HEK293T (cell line): ENCODE measurements around the gene CSTPP1.

Experiments
- ARNT ChIP-seq: fragments of 450-650 bp; IDR thresholded peaks from 2 replicates; pipeline ENCODE4 v1.6.1; 2017; ENCODE audit warnings: mild to moderate bottlenecking
- BHLHE40 ChIP-seq: fragments of 450-650 bp; IDR thresholded peaks from 2 replicates; pipeline ENCODE4 v1.6.1; 2016; ENCODE audit warnings: mild to moderate bottlenecking, moderate library complexity, borderline replicate concordance
- ELF4 ChIP-seq: fragments of 450-650 bp; IDR thresholded peaks from 2 replicates; pipeline ENCODE4 v1.6.1; 2017; ENCODE audit warnings: antibody characterized with exemption
- FOXA1 ChIP-seq: fragments of 450-650 bp; IDR thresholded peaks from 2 replicates; pipeline ENCODE4 v1.6.1; 2016; ENCODE audit warnings: mild to moderate bottlenecking
- HDGF ChIP-seq: fragments of 450-650 bp; IDR thresholded peaks from 2 replicates; pipeline ENCODE4 v1.6.1; 2017; ENCODE audit warnings: antibody characterized with exemption, borderline replicate concordance
- PKNOX1 ChIP-seq: fragments of 450-650 bp; IDR thresholded peaks from 2 replicates; pipeline ENCODE4 v1.6.1; 2016
- SP1 ChIP-seq: fragments of 450-650 bp; IDR thresholded peaks from 2 replicates; pipeline ENCODE4 v1.6.1; 2017
- SUZ12 ChIP-seq: fragments of 450-650 bp; IDR thresholded peaks from 2 replicates; pipeline ENCODE4 v1.6.1; 2016; ENCODE audit warnings: mild to moderate bottlenecking
- ZNF384 ChIP-seq: fragments of 450-650 bp; IDR thresholded peaks from 2 replicates; pipeline ENCODE4 v1.6.1; 2016

GRCh38 chr11:47182380-47182779, 245.8 kb downstream of the CSTPP1 start:
- TF ChIP-seq PKNOX1 (no peak), BHLHE40 (no peak), HDGF (no peak), SP1 (no peak), ELF4 (no peak), ZNF384 (no peak), SUZ12 (no peak), ARNT (no peak), FOXA1 (no peak)
